Calu3 (cell line): ENCODE results near the gene NLRP9. TPM values are rescaled to one million over a fixed set of nuclear protein-coding genes. Genes with fewer than 3 reads are reported as not detected.
A peak's percentile ranks its signal among the peaks of the same experiment; 100 is the strongest.

Source experiments
- BruUV-seq: library from RNA; stranded (reverse); fragments of 400-500 nt; replicated peaks from 2 replicates; lab custom pipeline; 2021; lab: Mats Ljungman, UMichigan
- CTCF ChIA-PET: fragments of 300-600 bp; sonication (Branson Sonifier 250); formaldehyde crosslinking; loops from one replicate; lab custom pipeline; 2022; ENCODE audit warnings: antibody characterized with exemption; lab: Charles Lee
- DNase-seq: peaks from one replicate; pipeline ENCODE4 v3.0.0; 2022
- H3K27ac Mint-ChIP-seq: one replicate; pipeline ENCODE4 v1.8.0; 2022; ENCODE audit warnings: mixed read lengths; ENCODE audit not compliant: unreplicated experiment
- H3K27me3 Mint-ChIP-seq: one replicate; pipeline ENCODE4 v1.8.0; 2022; ENCODE audit warnings: mixed read lengths; ENCODE audit not compliant: unreplicated experiment
- H3K36me3 Mint-ChIP-seq: one replicate; pipeline ENCODE4 v1.8.0; 2022; ENCODE audit warnings: mild to moderate bottlenecking, moderate library complexity, mixed read lengths; ENCODE audit not compliant: insufficient read depth, unreplicated experiment
- H3K4me1 Mint-ChIP-seq: one replicate; pipeline ENCODE4 v1.8.0; 2022; ENCODE audit warnings: mild to moderate bottlenecking, low read depth, mixed read lengths; ENCODE audit not compliant: unreplicated experiment
- H3K4me3 Mint-ChIP-seq: one replicate; pipeline ENCODE4 v1.8.0; 2022; ENCODE audit warnings: mild to moderate bottlenecking, low read depth, moderate library complexity, mixed read lengths; ENCODE audit not compliant: unreplicated experiment
- H3K9me3 Mint-ChIP-seq: one replicate; pipeline ENCODE4 v1.8.0; 2022; ENCODE audit warnings: low read depth, mixed read lengths; ENCODE audit not compliant: unreplicated experiment
- CTCF ChIP-seq: fragments of 200-600 bp; IDR thresholded peaks from one replicate; pipeline ENCODE4 v1.8.0; 2022; ENCODE audit warnings: antibody characterized with exemption; ENCODE audit not compliant: unreplicated experiment
- intact Hi-C: fragments of 100-400 bp; cut with micrococcal nuclease; formaldehyde crosslinking; loops from one replicate; pipeline ENCODE4 v1.10.0; 2022; ENCODE audit not compliant: unreplicated experiment
- total RNA-seq: library from RNA; stranded (reverse); gene quantifications from 2 replicates; pipeline ENCODE4 v1.2.3, GENCODE V29; 2022

The NLRP9 gene
- total RNA-seq, 1 experiment from 2014 or later, result not detected

- no TSS peak for BruUV-seq
- DNase-seq, result no peak
- H3K27me3 Mint-ChIP-seq, result peaks cover 50% of the 10 kb centered on the region
- intact Hi-C loops, result no loop called here
- CTCF ChIA-PET, result interaction anchor here (0.7 kb wide), 1 partner anchor 10 kb away, joined by 3 read pairs; no protein-coding TSS in a partner anchor
- TF ChIP-seq CTCF, result no peak
- no peaks in the 10 kb centered on the region for H3K4me1 Mint-ChIP-seq
- H3K36me3 Mint-ChIP-seq, result no peaks in the 10 kb centered on the region
- H3K4me3 Mint-ChIP-seq, result no peak overlapping the region
- peaks cover 6% of the 10 kb centered on the region for H3K9me3 Mint-ChIP-seq
- no peak overlapping the region for H3K27ac Mint-ChIP-seq
Observed at GRCh38 chr19:55716531-55716930, 21.7 kb downstream of the NLRP9 start.

DNA sequence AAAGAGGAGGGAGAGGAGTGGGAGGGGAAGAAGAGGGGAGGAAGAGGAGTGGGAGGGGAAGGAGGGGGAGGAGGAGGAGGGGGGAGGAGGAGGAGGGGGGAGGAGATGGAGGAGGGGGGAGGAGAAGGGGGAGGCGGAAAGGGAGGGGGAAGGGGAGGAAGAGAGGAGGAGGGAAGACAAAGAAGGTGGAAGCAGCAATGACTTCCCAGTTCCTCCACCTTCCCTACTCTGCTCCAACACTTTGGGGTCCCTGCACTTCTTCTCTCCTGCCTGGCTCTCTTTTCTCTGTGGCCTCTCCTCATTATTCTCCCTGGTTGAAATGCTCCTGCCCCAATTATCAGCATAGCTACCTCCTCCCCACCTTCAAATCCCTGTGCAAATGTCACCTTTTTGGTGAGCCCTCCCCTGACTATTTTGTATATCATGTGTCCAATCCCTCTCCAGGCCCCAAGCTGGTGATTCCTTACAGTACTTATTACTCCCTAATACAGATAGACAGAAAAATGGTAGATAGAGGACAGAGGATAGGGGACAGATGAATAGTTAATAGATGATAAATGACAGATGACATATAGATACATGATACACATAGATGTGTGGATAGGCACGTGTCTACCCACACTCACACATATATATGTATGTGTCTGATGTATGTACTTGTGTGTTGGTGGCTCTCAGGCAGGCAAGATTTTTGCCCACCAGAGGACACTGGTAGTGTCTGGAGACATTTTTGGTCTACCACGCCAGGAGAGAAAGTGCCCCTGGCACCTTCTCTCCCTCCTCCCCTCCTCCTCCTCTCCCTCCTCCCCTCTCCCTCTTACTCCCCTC lies 25.2 kb downstream of the NLRP9 start:
- DNase-seq, result no peak
- Mint-ChIP-seq H3K27ac (peak overlapping the region; percentile 31), H3K27me3 (peaks cover 42% of the 10 kb centered on the region), H3K9me3 (peaks cover 3% of the 10 kb centered on the region), H3K4me1 (no peaks in the 10 kb centered on the region), H3K4me3 (no peak overlapping the region), H3K36me3 (no peaks in the 10 kb centered on the region)
- no peak for TF ChIP-seq CTCF
- CTCF ChIA-PET, result no interaction called here
- intact Hi-C loops, result no loop called here
- BruUV-seq, result no TSS peak

- H3K4me3 Mint-ChIP-seq, result no peak overlapping the region
- CTCF ChIA-PET, result no interaction called here
- BruUV-seq, result no TSS peak
- no peak for TF ChIP-seq CTCF
- DNase-seq, result no peak
- H3K27ac Mint-ChIP-seq, result no peak overlapping the region
- H3K27me3 Mint-ChIP-seq, result peaks cover 29% of the 10 kb centered on the region
- no peaks in the 10 kb centered on the region for H3K4me1 Mint-ChIP-seq
- H3K9me3 Mint-ChIP-seq, result peaks cover 3% of the 10 kb centered on the region
- peaks cover 5% of the 10 kb centered on the region for H3K36me3 Mint-ChIP-seq
- intact Hi-C loops, result no loop called here
Observed at GRCh38 chr19:55711719-55712118, 26.5 kb downstream of the NLRP9 start.

DNA sequence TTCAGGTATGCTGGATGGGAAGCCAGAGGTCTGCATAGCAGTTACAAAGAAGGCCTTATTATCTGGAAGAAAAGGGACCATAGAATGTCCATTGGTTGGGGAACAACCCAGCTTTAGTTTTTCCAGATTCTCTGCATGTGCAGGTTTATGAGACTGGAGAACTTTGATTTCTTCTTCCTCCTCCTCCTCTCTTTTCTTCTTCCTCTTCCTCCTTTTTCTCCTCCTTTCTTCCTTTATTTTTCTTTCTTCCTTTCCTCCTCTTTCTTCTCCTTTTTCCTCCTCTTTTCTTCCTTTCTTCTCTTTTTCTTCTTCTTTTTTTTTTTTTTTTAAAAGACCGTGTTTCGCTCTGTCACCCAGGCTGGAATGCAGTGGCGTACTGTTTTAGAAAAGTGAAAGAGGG lies 32.2 kb downstream of the NLRP9 start:
- H3K4me1 Mint-ChIP-seq, result no peaks in the 10 kb centered on the region

More for the DNA sequence above, 32.2 kb downstream of the NLRP9 start:
- no TSS peak for BruUV-seq
- Mint-ChIP-seq H3K27me3 (peaks cover 27% of the 10 kb centered on the region), H3K27ac (peak overlapping the region; percentile 24), H3K36me3 (peaks cover 30% of the 10 kb centered on the region), H3K4me3 (no peak overlapping the region), H3K9me3 (peaks cover 3% of the 10 kb centered on the region)
- CTCF ChIA-PET, result interaction anchor here (0.9 kb wide), 1 partner anchor 58 kb away, joined by 3 read pairs; the partner anchor contains the start of gene CCDC106
- intact Hi-C loops, result no loop called here
- TF ChIP-seq CTCF, result no peak
- no peak for DNase-seq
